ENCODE measurements around the gene CEP112.
"Not testable (repeated sequence)": the region's sequence is repeated elsewhere in the genome, so short reads cannot be mapped to it uniquely, and the experiment has no call there.

Gene CEP112

DNA sequence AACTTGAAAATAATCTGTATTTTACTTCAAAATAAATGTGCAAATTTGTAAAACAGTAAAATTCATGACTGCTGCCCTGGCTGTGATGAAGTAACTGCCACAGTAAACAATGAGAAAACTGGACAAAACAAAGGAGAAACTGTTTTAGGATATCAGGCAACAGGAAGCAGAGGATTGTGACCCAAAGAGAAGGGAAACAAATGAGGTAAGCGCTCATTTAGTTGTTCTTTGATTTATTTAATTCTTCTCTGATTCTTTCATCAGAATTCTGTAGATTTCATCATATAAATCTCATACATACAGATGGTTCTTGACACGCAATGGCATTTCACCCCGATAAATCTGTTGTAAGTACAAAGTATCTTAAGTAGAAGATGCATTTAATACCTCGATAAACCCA lies 432.4 kb downstream of the CEP112 start:
- DNase-seq, result no peak

DNA sequence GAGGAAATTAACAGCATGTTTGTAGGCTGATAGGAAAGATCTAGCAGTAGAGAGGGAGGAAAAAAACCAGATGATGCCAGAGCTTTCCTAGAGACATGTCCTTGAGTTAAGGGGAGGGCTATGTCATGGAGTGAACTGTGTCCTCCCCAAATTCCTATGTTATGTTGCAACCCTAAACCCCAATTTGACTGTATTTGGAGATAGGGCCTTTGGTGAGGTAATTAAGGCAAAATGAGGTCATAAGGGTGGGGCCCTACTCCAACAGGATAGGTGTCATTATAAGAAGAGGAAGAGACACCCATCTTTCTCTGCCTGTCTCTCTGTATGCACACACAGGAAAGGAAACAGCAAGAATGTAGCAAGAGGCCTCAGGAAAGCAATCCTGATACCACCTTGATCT lies 435.2 kb downstream of the CEP112 start:
- DNase-seq, result no peak

DNA sequence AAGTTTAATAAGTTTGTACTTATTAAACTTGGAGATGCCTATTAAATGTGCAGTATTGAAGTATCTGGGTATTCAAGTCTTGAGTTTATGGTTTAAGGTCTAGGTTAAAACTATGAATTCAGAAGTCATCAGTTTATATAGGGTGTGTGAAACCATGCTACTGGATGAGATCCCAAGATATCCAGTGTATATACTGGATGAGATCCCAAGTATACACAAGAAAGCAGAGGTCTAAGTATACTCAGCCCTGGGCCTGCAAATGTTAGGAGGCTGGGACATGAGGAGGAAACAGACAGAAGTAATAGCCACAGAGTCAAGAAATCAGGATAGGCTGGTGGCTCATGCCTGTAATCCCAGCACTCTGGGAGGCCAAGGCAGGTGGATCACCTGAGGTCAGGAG lies 436.1 kb downstream of the CEP112 start:
- DNase-seq, result no peak

DNA sequence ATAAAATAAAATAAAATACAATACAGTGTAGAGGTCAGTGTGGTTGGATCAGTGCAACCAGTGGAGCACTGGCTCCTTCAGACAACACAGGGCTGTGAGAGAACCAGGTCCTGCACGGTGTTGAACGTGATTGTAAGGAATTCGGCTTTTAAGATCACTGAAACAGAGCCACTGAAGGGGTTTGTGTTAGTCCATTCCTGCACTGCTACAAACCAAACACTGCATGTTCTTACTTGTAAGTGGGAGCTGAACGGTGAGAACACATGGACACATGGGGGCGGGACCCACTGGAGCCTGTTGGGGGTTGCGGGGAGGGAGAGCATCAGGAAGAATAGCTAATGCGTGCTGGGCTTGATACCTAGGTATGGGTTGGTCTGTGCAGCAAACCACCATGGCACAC lies 437.3 kb downstream of the CEP112 start:
- DNase-seq, result no peak

DNA sequence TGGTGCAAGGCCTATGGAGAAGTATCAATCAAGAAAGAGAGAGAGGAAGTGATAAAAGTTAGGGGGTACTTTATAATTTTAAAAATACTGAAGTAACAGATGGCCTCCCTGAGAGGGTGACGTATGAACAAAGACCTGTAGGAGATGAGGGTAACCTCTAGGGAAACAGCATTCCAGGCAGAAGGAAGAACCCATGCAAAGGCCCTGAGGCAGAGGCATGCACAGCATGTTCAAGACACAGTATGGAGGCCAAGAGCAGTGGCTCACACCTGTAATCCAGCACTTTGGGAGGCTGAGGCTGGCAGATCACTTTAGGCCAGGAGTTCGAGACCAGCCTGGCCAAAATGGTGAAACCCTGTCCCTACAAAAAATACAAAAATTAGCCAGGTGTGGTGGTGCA lies 437.9 kb downstream of the CEP112 start:
- DNase-seq, result no peak

DNA sequence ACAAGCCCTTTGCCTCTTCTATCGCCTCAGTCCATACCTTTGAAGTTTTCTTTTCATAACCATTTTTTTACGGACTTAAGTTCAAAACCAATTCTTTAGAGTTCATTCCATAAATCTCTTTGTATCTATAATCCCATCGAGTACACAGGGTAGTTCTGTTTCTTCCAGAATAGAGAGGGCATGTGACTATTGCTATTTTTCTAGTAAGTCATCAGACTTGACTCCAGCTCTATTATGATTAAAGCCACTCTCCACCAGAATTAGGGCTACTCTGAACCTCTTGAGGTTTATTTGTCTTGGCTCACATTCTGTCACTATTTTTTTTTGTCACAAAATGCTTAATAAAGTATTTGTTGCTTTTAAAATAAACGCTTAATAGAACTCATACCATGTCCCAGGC lies 438.6 kb downstream of the CEP112 start:
- DNase-seq, result no peak

DNA sequence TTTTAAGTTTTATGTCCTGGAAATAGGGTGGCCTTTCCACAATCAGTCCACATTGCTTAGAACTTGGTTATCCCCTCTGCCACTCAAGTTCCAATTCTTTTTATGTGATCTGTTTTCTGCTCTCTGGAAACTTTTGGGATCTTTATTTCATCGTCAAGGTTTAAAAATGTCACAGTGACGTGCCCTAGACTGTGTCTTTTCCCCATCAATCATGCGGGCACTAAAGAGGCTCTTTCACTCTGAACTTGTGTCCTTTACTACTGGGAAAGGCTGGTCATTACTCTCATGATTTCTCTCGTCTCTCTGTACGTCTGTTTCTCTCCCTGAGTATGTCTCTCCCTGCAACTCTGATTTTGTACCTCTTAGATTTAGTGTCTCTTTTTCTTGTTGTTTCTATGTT lies 440.7 kb downstream of the CEP112 start:
- DNase-seq, result no peak

DNA sequence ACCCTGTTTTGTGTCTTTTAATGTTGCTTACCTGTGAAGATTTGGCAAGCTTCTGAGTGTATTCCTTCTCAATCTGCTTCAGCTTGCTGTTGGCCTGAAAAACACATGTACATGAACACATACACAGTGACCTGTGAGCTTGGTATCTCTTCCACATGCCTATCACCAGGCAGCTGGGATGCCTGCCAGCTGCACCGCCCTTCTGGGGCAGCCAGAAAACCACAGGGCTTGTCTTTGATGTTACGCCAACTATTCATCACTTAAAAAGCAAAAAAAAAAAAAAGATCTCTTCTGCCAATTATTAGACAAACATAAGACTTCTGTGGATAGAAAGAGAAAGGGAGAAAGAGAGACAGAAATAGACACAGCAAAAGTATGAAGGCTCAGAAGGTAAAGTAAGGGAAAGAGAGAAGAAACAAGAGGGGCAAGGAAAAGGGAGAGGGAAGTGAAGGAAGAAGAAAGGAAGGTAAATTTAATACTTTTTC lies 441.3 kb downstream of the CEP112 start:
- peak in 2 of 4 experiments; percentile 3 to 37 for DNase-seq

DNA sequence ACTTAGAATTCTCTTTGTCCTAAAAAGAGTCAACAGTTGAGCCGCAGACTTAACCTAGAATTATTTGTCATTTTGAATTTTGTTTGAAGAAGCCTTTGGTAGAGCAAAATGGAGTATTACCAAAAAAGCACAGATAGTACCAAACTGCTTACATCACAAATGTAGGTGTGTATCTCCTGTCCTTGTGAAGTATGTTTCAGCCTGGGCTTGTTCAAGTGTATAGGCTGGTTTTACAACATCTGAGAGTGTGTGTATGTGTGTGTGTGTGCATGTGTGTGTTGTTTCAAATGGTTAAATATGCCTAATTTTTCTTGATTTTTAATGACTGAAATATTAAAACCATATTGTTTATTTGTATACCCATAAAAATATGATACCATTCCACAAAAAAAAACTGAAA lies 441.8 kb downstream of the CEP112 start:
- DNase-seq, result no peak

DNA sequence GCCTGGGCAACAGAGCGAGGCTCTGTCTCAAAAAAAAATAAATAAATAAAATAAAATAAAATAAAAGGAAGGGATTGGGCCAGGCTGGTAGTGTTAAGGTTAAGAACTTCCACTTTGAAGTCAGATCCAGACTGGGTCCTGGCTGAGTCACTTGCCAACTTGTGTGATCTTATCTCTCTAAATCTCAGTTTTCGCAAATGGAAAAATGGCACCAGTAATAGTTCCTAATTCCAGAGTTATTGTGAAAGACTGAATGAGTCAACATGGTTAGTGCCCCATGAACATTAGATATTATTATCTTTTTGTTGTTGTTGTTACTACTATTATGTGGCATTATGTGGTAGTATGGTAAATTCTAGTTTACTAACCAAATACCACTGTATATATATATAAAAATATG lies 442.5 kb downstream of the CEP112 start:
- no peak for DNase-seq

DNA sequence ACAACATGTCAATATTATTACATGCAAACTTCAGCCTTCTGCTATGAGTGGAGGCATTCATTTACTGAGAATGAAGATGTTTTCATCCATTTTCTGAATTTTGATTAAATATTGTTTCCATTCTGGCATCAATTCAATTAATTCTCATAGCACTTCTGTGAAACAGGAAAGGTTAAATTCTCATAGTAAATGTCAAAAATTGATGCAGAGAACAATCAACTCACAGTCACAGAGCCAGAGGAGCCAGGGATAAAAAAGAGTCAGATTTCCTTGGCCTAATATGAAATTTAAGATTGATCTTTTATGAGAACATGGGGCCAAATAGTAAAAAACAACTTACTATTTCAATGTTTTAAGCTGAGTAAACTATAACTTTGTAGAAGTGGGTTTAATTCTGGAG lies 446.7 kb downstream of the CEP112 start:
- no peak for DNase-seq

DNA sequence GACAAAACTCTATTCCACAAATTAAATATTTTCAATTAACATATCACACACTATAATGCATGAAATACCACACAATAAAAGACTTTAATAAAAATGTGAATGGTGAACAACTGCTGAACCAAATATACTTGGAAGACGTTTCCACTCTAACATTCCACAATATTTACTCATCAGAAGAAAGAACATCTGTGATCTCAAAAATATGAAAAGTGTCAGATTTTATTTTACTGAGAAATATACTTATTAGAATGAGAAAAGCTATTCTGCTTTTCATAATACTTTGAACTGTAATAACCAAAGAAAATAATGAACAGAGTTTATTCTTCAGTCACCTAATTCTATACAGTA lies 448.7 kb downstream of the CEP112 start:
- no peak for DNase-seq

DNA sequence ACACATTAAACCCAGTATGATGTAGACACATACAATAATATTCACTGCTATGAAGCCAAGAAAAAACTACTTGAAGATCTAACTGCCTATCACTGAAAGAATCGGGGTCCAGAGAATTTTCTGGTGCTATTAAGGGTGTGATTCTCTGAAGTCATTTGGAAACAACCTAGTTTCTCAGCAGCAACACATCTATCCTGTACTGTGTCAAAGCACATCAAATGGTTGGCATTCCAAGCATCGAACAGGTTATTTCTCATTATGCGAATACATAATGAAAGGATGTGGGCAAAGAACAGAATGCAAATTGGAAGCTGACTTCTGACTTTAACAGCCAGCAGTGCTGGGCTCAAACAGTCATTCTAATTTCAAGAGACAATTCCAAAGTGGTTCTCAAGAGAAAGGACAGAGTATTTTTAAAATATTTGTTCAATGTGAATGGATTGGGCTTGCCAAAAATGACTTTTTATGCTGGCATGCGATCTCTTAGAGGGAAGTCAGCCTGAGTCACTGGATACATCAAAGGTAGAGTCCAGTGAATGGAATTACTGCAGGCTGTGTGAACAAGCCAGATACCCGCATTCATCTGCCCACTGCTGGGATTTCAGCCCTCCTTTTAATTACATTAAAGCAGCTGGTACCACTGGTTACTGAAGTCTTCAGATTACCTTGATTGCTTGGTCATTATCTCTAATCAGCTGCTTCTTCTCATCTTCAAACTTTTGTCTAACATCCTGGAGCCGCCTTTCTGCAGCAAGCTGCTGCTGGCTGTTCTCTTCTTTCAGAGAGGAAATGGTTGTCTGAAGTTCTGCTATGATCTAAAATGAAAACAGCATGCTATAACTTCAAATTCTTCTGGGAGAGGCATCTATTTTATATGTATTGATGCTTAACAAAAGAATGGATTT lies 449.3 kb downstream of the CEP112 start:
- DNase-seq, result no peak

DNA sequence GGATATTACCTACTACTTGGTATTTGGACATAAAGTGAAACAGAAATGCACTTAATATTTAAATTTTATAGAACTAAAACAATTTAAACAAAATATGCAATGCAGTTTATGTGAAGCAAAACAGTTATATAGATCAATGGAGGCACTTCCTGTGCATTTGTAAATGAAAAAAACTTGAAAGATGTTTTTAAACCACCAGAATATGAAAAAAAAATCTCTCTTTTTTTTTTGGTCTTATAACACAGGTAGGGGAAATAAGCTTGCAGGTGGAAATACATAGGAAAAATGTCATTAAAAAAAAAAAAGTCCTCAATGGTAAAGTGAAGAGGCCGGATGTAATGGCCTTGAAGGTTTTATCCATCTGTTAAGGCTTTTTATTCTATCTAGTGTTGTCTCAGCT lies 450.2 kb downstream of the CEP112 start:
- DNase-seq, result no peak

DNA sequence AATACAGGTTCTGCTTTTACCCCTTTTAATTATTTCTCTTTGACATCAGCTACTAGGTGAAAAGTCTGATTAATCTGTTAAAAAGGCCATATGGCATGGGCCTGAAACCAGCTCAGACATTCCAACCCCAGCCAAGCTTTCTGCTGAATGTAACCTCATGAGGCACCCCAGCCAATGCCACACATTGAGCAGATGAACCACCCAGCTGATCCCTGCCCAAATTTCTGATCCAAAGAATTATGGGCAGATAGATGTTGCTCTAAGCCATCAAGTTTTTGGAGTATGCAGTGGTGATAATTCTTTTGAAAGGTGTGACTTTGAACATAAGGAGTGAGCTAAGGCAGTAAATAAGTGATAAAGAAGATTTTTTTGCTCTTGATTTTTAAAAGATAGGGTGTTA lies 452.9 kb downstream of the CEP112 start:
- DNase-seq, result no peak

DNA sequence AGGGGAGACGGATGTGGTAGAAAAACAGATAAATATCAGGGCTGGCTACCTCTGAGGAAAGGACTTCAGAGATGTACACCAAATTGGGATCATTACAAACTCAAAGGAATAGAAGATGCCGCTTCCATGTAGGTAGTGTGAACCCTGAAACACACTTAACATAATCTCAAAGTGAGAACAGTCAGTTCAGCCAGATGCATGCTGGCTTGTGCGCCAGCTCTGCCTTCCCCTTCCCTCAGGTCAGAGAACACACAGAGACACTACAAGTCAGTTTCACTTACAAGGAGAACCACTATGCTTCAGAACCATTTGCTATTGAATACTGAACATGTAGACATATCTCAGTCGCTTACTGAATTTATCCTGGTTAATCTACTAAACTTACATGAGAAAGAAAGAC lies 454.5 kb downstream of the CEP112 start:
- no peak for DNase-seq

DNA sequence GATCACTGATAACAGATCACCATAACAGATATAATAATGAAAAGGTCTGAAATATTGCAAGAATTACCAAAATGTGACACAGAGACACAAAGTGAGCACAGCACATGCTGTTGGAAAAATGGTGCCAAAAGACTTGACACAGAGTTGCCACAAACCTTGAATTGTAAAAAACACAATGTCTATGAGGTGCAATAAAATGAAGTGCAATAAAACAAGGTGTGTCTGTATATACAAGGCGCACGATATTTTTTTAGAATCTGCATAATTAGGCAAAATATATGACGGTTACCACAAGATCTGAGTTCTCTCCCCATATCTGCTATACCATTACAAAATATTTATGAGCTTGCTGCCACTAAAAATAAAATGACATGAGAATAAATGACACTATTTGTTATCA lies 458.6 kb downstream of the CEP112 start:
- no peak for DNase-seq

DNA sequence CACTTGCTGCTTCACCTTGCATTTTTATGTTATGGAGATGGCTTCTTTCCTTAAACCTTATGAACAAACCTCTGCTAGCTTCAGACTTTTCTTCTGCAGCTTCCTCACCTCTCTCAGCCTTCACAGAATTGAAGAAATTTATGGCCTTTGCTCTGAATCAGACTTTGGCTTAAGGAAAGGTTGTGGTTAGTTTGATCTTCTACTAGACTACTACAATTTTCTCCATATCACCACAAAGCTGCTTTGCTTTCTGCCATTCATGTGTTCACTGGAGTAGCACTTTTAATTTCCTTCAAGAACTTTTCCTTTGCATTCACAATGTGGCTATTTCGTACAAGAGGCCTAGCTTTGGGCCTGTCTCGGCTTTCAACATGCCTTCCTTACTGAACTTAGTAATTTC lies 459.3 kb downstream of the CEP112 start:
- not testable (repeated sequence) for DNase-seq

DNA sequence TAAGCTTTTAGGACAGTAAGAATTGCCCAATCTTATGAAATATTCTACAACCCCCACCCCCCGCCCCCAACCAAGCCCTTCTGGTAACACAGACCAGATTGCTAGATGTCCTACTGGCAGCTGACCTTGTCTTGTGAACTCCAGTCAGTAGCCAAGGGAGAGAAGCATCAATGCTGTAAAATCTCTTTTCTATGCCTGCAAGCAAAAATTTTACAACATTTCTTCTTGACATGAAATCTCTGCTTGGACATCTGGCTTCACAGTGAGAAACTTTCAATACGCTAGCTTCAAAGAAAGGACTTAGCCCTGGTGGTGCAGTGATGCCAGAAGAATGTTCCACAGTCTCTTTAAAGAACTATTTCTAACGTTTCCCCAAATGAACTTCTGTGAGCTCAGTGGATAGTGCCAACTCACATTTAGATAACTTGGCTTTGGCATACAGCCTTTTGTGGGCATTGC lies 461.2 kb downstream of the CEP112 start:
- no peak for DNase-seq

DNA sequence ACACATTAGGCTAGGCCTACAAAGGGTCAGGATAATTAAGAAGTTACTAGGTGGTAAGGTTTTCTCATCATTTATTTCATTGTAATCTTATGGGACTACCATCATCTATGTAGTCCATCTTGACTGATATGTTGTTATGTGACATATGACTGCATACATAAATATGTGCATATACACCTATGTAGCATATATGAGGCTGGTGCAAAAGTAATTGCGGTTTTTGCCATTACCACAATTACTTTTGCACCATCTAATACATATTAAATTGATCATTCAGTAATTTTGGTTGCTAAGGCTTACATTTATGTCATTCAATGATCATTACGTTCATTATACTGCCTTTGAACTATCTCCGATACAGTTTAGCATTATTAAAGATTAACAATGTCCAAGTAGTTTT lies 462.7 kb downstream of the CEP112 start:
- DNase-seq, result no peak

DNA sequence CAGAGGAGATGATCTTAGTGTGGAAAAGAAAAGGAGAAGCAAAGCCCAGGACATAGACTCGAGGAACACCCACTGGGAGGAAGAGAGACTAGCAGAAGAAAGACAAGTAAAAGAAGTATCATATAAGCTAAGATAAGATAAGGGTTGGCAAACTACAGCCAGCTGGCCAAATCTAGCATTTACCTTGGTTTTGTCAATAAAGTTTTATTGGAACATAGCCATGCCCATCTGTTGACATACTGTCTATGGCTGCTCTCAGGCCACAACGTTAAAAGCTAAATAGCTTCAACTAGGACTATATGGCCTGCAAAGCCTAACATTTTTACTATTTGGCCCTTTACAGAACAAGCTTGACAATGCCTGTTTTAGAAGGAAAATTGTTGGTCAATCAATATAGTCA lies 464.1 kb downstream of the CEP112 start:
- DNase-seq, result no peak

DNA sequence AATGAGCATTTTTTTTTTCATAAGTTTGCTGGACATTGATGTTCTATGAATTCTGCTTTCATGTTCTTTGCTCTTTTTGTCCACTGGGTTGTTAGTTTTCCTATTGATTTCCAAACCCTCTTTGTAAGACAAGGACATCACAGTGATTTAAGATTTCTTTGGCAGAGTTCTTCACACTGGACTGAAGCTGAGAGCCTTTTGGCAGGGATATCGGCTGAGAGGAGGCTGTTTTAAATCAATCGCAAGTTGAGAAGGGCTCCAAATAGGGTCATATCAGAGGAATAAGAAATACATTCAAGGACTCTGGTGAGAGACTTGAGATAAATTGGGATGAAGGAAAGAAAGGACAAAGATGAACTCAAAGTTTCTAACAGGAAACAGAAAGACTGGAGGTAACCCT lies 464.7 kb downstream of the CEP112 start:
- DNase-seq, result no peak

DNA sequence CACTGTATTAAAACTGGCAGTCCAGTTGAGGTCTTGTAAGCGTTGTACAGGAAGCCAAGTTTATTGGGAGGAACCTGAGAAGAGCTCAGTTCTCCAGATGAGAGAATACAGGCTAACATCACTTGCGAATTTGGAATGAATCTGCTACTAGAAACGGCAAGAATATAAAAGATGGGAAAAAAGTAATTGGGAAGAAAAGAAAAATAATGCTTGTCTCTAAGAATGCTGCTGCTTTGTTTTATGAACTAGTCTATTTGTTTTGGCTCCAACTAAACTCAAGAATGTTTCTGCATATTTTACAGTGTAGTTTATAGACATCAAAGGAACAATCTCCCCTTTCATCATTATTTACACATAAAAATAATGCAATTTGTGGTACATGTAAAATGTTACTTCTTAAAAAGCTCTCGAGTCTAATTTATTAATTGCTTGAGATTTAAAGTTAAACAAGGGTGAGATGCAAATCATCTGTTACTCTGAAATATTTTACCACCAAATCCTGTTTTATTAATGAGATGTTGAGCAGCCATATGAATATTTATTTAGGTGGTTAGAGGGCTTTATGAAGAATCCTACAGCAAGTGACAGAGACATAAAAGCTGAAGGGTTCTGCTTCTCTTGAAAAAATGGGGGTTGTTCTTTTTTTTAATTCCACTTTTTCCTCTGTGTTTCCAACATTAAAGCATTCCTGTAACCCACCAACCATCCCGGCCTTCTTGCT lies 468.3 kb downstream of the CEP112 start:
- DNase-seq, result no peak

DNA sequence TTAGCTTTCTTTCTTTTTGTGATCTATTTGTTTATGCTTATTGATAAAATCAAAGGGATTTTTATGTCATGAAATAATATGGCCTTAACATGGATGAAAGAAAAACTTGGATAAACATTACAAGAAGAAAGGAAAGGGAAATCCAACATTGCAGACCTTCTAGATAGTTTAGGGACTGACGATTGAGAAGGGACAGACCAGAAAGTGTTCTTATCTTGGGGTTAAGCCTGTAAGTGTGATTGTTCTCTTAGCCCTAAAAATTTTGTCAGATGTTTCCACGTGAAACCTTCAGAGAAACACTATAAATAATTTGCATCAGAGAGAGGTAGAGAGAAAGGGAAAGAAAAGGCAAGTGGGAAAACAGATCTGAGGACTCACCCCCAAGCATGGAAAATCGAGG lies 473.3 kb downstream of the CEP112 start:
- no peak for DNase-seq
